MM.1S (cell line): ENCODE measurements around the gene STEAP1.
"Not testable (repeated sequence)": the region's sequence is repeated elsewhere in the genome, so short reads cannot be mapped to it uniquely, and the experiment has no call there.

Experiments
- DNase-seq: peaks from one replicate; pipeline ENCODE4 v3.0.0-alpha.2; 2015
- H2AFZ ChIP-seq: fragments of 300-600 bp; sonication (generic); 2 replicates; pipeline ENCODE4 v1.6.0; 2016; ENCODE audit warnings: antibody characterized with exemption, low read length
- H3F3A ChIP-seq: fragments of 300-600 bp; sonication (generic); 2 replicates; pipeline ENCODE4 v1.6.1; 2016; ENCODE audit warnings: mild to moderate bottlenecking, antibody characterized with exemption, low read length, moderate library complexity, mixed read lengths; ENCODE audit not compliant: insufficient read depth
- H3K27ac ChIP-seq: fragments of 300-600 bp; sonication (generic); 2 replicates; pipeline ENCODE4 v1.5.1; 2016; ENCODE audit warnings: mild to moderate bottlenecking, low read length
- H3K27me3 ChIP-seq: fragments of 300-600 bp; sonication (generic); replicated peaks from 2 replicates; pipeline ENCODE4 v1.6.0; 2016; ENCODE audit warnings: low read length; ENCODE audit not compliant: insufficient read depth
- H3K36me3 ChIP-seq: fragments of 300-600 bp; sonication (generic); replicated peaks from 2 replicates; pipeline ENCODE4 v1.6.1; 2016; ENCODE audit warnings: mild to moderate bottlenecking, low read length, mixed read lengths; ENCODE audit not compliant: insufficient read depth
- H3K4me1 ChIP-seq: fragments of 300-600 bp; sonication (generic); 2 replicates; pipeline ENCODE4 v1.6.1; 2016; ENCODE audit warnings: low read length, mixed read lengths
- H3K4me2 ChIP-seq: fragments of 300-600 bp; sonication (generic); 2 replicates; pipeline ENCODE4 v1.6.0; 2016; ENCODE audit warnings: low read depth, low read length
- H3K4me3 ChIP-seq: fragments of 300-600 bp; sonication (generic); 2 replicates; pipeline ENCODE4 v1.5.1; 2016; ENCODE audit warnings: low read length, mixed read lengths
- H3K79me2 ChIP-seq: fragments of 300-600 bp; sonication (generic); 2 replicates; pipeline ENCODE4 v1.6.1; 2016; ENCODE audit warnings: mixed run types, low read length, mixed read lengths
- H3K9ac ChIP-seq: fragments of 300-600 bp; sonication (generic); 2 replicates; pipeline ENCODE4 v1.6.1; 2016; ENCODE audit warnings: low read length, mixed read lengths
- H3K9me2 ChIP-seq: fragments of 300-600 bp; sonication (generic); replicated peaks from 2 replicates; pipeline ENCODE4 v1.6.1; 2016; ENCODE audit warnings: mild to moderate bottlenecking, low read length, mixed read lengths; ENCODE audit not compliant: insufficient read depth
- H3K9me3 ChIP-seq: fragments of 300-600 bp; sonication (generic); replicated peaks from 2 replicates; pipeline ENCODE4 v1.6.1; 2016; ENCODE audit warnings: mild to moderate bottlenecking, low read length, mixed read lengths; ENCODE audit not compliant: insufficient read depth
- H4K20me1 ChIP-seq: fragments of 300-600 bp; sonication (generic); 2 replicates; pipeline ENCODE4 v1.6.1; 2016; ENCODE audit warnings: mild to moderate bottlenecking, low read length, moderate library complexity, mixed read lengths; ENCODE audit not compliant: insufficient read depth
- EZH2 ChIP-seq: fragments of 300-600 bp; sonication (generic); optimal IDR thresholded peaks from 2 replicates; pipeline ENCODE3; 2017; ENCODE audit warnings: low read depth, mild to moderate bottlenecking, antibody characterized with exemption, low read length, mixed read lengths
- EZH2phosphoT487 ChIP-seq: fragments of 300-600 bp; sonication (generic); IDR thresholded peaks from 2 replicates; pipeline ENCODE4 v1.6.1; 2018; ENCODE audit warnings: antibody characterized with exemption, low read length
- TF ChIP-seq, protein P1 (sequence below): fragments of 300-600 bp; sonication (generic); IDR thresholded peaks from 2 replicates; pipeline ENCODE4 v1.5.1; 2016; ENCODE audit warnings: antibody characterized with exemption, low read length, mixed read lengths

The STEAP1 gene

DNA sequence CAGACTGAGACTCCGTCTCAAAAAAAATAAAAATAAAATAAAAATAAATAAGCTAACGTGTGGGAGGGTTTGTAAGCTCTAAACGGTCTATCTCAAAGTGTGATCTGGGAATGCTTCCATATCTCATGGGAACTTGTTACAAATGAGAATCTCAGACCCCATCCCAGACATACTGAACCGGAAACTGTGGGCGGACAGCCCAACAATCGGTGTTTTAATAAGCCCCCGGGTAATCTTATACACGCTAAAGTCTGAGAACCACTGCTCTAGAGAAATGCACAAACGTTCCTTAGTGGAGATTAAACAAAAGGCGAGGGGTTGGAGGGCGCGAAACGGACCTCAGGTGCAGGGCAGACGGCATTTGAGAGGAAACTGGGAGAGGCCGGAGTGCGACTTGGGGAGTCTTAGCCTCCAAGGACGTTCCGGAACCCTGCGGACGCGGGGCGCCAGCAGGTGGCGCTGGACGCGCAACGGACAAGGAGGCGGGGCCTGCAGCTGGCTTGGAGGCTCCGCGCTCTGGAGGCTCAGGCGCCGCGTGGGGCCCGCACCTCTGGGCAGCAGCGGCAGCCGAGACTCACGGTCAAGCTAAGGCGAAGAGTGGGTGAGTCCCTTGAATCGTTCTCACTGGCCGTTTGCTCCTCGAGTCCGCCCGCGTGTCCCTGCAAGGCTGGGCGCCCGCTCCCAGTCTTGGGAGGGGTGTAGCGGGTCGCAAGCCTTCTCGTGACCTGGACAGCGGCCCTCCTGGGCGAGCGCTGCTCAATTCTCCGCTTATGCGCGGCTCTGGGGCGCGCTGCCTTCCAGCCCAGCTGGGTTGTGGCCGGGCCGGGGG lies at the start of gene STEAP1:
STEAP1 (plus strand) TSS at position 527 of the 829 bp plus-strand sequence. CDS start 5,320 bp downstream, outside the sequence.
- DNase-seq, result peak; percentile 91
- not testable (repeated sequence) for H3K79me2 ChIP-seq, H3F3A ChIP-seq, H3K27ac ChIP-seq, H4K20me1 ChIP-seq, H3K36me3 ChIP-seq, H3K9me3 ChIP-seq, H3K4me1 ChIP-seq, H3K9me2 ChIP-seq, H3K27me3 ChIP-seq
- H3K9ac ChIP-seq, result peak within 1 kb of the TSS; percentile 25; the same call in 1 of the 2 replicates
- peak within 1 kb of the TSS; percentile 93 for H3K4me2 ChIP-seq
- H2AFZ ChIP-seq, result peak within 1 kb of the TSS; percentile 93
- TF ChIP-seq, protein P1, sequence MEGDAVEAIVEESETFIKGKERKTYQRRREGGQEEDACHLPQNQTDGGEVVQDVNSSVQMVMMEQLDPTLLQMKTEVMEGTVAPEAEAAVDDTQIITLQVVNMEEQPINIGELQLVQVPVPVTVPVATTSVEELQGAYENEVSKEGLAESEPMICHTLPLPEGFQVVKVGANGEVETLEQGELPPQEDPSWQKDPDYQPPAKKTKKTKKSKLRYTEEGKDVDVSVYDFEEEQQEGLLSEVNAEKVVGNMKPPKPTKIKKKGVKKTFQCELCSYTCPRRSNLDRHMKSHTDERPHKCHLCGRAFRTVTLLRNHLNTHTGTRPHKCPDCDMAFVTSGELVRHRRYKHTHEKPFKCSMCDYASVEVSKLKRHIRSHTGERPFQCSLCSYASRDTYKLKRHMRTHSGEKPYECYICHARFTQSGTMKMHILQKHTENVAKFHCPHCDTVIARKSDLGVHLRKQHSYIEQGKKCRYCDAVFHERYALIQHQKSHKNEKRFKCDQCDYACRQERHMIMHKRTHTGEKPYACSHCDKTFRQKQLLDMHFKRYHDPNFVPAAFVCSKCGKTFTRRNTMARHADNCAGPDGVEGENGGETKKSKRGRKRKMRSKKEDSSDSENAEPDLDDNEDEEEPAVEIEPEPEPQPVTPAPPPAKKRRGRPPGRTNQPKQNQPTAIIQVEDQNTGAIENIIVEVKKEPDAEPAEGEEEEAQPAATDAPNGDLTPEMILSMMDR, result peak; percentile 65
- peak within 1 kb of the TSS; percentile 66 for H3K4me3 ChIP-seq

DNA sequence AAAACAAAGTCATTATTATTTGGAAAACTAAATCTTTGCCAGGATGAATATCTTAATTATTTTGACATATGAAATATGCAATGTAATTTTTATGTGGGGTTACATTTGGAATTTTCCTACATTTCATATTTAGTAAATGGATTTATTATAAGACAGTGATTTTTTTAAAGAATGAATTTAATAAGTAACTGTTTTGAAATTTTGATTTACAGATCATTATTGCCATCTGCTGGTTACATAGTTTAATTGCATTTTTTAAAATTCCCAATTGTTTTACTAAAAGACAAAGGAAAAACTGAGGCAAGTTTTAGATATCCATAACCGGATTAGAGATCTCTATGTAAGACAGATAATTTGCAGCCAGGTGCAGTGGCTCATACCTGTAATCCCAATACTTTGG lies 39.3 kb upstream of the STEAP1 start:
- not testable (repeated sequence) for H3K79me2 ChIP-seq, H4K20me1 ChIP-seq, H3F3A ChIP-seq, H3K9ac ChIP-seq, H3K9me3 ChIP-seq, H3K4me1 ChIP-seq, H3K4me3 ChIP-seq, H3K4me2 ChIP-seq, DNase-seq, H3K27me3 ChIP-seq, H3K9me2 ChIP-seq, H3K36me3 ChIP-seq, H2AFZ ChIP-seq, H3K27ac ChIP-seq

DNA sequence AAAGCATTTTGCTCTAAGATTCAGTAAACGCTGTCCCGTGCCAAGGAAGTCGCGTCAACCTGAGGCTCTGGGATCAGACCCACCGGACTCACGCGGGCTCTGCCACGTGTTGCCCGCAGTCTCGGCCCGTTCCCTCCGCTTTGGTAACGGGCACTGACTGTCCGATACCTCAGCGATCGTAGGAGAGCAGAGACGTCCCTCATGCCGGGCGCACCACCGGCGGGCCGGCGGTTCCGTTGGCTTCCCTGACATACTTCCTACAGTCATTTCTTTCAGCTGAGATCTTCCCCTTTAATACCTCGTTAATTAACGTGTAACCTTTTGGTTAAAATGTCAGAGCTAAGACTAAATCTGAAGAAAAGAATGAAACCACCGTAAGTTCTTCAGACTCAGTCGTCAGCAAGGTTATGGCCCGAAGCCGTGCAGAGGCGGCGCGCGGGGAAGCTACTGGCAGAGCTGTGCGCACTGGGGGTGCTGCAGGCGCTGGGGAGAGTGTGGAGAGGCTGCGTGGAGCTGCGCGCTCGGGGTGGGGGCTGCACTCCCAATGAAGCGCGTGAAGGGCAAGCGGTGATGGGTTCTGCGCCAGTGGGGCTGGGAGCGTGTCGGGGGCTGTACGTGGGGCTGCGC lies 35.6 kb upstream of the STEAP1 start:
- not testable (repeated sequence) for H3K4me3 ChIP-seq, H3K9me3 ChIP-seq, H3F3A ChIP-seq, H2AFZ ChIP-seq, H4K20me1 ChIP-seq, DNase-seq, H3K4me1 ChIP-seq, H3K27me3 ChIP-seq, H3K27ac ChIP-seq, H3K36me3 ChIP-seq, H3K9ac ChIP-seq, H3K9me2 ChIP-seq, H3K79me2 ChIP-seq
- H3K4me2 ChIP-seq, result peak overlapping the region; percentile 39

DNA sequence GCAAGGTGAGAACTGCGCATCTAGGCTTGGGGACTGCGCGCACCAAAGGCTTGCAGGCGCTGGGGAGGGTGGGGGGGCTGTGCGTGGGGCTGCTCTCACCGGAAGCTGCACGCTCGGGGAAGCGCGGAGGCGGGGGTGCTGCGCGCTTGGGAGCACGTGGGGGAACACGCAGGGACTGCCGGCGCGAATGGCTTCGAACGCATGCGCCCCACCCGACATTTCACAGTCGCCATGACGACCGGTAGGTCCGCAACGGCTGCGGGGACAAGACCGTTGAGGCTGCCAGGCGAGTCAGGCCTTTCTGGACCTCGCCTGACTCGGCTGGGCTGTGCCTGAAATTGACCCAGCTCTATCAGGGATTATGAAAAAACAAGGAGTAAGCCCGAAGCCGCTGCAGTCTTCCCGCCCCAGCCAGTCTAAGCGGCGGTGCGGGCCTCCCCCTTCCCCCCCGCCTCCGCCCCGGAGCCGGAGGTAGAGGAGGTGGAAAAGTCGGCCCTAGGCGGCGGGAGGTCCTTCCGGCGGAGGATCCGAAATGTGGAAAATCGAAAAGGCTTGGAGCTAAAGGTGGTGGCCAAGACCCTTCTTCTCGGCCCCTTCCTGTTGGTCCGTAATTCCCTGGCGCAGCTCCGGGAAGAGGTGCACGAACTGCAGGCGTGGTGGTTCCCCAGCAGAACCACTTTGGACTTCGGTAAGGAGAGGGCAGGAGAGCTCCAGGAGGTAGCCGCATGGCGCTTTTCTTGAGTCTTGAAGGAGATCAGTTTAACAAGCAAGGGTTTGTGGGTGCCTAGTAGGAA lies 34.9 kb upstream of the STEAP1 start:
- H4K20me1 ChIP-seq, result no peaks in the 10 kb centered on the region
- no peaks in the 10 kb centered on the region for H3K36me3 ChIP-seq
- H3K27me3 ChIP-seq, result no peaks in the 10 kb centered on the region
- TF ChIP-seq EZH2phosphoT487, result no peak
- no peak for TF ChIP-seq EZH2
- TF ChIP-seq, protein P1, result no peak
- H3F3A ChIP-seq, result no peaks in the 10 kb centered on the region
- H2AFZ ChIP-seq, result 0 out of 2 replicates have a peak overlapping the region, but pooled peaks have one; percentile 11
- no peaks in the 10 kb centered on the region for H3K79me2 ChIP-seq
- H3K9me2 ChIP-seq, result no peaks in the 10 kb centered on the region
- H3K9me3 ChIP-seq, result no peaks in the 10 kb centered on the region
- no peak for DNase-seq
- no peak overlapping the region for H3K27ac ChIP-seq
- no peaks in the 10 kb centered on the region for H3K4me1 ChIP-seq
- H3K4me3 ChIP-seq, result peak overlapping the region; percentile 25; the same call in 1 of the 2 replicates
- peak overlapping the region; percentile 47; the same call in 1 of the 2 replicates for H3K4me2 ChIP-seq
- H3K9ac ChIP-seq, result no peak overlapping the region

DNA sequence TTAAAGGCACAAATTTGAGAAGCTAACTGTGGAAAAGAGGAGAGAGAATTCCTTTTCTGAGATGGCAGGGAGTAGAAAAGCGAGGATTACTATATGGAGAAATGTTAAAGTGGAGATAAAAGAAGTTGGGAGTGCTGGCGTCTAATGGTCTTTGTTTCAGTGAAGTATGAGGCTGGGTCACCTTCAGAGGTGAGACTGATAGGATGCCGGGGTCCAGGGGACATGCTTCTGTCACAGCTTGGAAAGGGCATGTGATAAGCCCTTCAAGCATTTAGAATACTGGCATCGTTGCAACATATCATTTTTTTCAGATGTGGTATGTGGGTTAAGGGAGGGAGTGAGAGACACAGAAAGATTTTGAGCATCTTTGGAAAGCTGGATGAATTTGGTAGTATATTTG lies 34.1 kb upstream of the STEAP1 start:
- not testable (repeated sequence) for H3K4me2 ChIP-seq, H3K9ac ChIP-seq, H3K9me3 ChIP-seq, H4K20me1 ChIP-seq, H3K9me2 ChIP-seq, H3K4me1 ChIP-seq, H3K27ac ChIP-seq, H3K27me3 ChIP-seq, H3K36me3 ChIP-seq, H2AFZ ChIP-seq, H3F3A ChIP-seq, H3K79me2 ChIP-seq, DNase-seq, H3K4me3 ChIP-seq

DNA sequence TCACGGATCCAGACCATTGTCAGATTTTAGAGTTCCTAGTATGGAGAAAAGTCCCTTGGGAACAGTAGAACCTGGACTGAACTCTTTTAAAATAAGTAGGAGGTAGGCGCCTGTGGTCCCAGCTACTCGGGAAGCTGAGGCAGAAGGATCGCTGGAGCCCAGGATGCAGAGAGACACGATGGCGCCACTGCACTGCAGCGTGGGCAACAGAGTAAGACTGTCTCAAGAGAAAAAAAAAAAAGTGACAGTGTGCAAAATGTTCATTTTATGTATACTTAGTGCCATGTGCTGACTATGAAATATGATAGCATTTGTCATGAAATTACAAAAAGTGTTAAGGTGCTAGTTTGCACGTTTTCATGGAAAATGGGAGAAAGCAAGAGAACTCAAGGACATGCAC lies 22.5 kb upstream of the STEAP1 start:
- not testable (repeated sequence) for H3F3A ChIP-seq, H3K9me3 ChIP-seq, DNase-seq

More for the DNA sequence above, 22.5 kb upstream of the STEAP1 start:
- H3K4me3 ChIP-seq, H2AFZ ChIP-seq, H3K79me2 ChIP-seq, H3K9me2 ChIP-seq, H3K4me2 ChIP-seq, H3K27me3 ChIP-seq, H3K27ac ChIP-seq, H3K36me3 ChIP-seq, H4K20me1 ChIP-seq, H3K4me1 ChIP-seq, H3K9ac ChIP-seq: not testable (repeated sequence)
